Pons (tissue), 1 donor: ENCODE data around the gene CYP51A1.
A peak's percentile ranks its signal among the peaks of the same experiment; 100 is the strongest.
"Not testable (repeated sequence)": the region's sequence is repeated elsewhere in the genome, so short reads cannot be mapped to it uniquely, and the experiment has no call there.

Experiments used
- DNase-seq: peaks from one replicate; pipeline ENCODE4 v3.0.0-alpha.2; 2016; ENCODE audit warnings: low spot score

Gene CYP51A1

DNA sequence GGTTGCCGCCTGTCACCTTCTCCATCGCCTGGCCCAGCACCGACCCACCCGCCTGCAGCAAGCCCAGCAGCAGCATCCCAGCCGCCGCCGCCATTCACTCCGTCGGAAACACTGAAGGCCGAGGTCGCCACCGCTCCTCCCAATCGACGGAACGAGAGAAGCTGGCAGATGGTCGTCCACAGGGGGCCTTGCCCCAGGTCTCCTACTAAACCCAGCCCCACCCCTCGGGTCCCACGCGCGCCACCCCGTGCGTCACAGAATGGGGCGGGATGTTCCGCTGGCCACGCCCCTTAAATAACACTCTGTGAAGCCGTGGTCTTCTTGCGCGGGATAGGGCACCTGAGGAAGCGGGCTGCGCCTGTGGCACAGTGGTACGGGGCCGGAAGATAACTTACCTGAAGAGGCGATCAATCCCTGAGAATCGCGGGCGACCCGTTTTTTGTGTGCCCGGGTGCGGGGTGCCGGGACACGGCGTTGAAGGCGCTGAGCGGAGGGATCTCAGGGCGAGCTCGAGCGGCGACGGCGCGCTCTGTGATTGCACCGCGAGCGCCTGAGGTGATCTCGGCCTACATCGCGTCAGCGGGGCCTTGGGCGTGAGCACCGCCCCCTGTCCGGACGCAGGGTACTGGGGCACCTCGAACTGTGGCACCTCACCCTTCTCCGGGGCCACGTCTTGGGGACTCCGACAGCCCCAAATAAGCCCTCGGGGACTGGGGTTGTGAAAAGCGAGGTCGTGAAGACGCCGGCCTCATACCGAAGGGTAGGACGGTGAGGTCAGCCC, at the start of gene CYP51A1:
Gene CYP51A1 (minus strand): TSS at position 207 of the 781 bp plus-strand sequence. CDS start 113 bp downstream, at position 94.
- DNase-seq: peak; percentile 94

DNA sequence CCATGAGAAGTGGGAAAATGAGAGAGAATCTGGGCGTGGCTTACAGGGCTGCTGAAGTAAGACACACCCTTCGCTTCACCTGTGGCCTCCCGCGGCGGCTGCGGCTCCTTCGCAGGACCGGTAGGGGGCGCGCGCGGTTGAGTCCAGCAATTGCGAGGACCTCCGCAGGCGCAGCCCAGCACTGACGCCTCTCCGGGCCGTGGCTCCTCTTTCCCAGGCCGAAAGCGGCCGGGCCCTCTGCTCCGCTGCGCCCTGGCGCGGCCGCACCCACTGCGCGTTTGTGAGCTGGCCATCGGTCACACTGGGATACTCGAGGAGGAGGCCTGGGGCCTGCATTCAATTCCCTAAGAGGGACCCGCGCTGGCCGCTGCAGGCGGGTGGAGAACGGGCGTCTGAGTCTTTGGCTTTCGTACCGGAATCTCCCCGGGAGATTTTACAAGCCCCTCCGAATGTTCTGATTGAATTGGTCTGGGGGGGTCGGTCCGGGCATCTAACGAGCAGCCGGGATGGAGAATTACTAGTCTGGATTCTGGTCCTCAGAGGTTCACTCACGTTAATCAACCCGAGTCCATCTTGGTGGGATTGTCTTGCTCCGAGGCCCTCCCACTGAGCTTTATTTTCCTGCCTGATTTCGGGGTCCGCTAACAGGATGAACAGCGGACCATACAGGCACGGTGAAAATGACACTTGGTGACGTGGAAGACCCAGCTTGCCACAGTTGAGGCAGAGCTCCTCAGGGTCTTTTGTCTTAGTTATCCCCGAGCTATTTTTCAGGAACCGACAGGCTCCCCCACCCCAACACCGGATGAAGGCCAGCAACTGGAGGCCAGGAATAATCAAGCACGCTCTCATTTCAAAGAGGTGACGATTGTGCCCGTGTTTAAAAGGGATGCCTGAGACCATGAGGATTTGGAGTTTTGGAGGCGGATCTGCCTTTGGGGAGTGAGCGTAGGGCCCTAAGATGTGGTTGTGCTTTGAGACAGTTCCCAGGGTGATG, 44.9 kb upstream of the CYP51A1 start, which contains the start of gene LRRD1:
Gene LRRD1 (minus strand): TSS at position 215 of the 997 bp plus-strand sequence. CDS start 13,940 bp downstream, outside the sequence.
- DNase-seq: peak; percentile 78

DNA sequence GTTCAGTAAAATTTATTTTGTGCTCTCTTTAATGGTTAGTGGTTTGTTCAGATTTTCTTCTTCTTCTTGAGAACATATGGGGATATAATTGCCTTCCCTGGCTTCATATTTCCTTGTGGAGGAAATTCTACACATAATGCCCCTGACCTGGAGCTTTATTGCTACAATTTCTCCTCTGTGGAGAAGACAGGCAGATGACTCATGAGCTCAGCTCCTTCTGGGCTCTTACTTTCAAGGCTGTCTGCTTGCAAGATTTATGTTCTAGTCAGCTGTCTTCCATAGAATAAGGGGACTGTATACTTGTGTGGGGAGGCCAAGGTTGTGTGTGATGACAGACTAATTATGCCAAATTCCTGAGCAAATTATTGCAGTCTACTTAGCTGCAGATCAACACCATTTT, 43.1 kb upstream of the CYP51A1 start:
- DNase-seq: peak; percentile 35

DNA sequence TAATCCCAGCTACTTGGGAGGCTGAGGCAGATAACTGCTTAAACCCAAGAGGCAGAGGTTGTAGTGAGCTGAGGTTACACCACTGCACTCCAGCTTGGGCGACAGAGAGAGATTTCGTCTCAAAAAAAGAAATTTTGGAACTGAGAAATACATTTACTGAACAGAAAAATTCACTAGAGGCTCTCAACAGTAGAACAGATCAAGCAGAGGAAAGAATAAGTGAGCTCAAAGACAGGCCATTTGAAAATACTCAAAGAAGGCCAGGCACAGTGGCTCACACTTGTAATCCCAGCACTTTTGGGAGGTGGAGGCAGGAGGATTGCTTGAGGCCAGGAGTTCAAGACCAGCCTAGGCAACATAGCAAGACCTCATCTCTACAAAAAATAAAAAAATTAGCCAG, 35.3 kb upstream of the CYP51A1 start:
- not testable (repeated sequence) for DNase-seq

DNA sequence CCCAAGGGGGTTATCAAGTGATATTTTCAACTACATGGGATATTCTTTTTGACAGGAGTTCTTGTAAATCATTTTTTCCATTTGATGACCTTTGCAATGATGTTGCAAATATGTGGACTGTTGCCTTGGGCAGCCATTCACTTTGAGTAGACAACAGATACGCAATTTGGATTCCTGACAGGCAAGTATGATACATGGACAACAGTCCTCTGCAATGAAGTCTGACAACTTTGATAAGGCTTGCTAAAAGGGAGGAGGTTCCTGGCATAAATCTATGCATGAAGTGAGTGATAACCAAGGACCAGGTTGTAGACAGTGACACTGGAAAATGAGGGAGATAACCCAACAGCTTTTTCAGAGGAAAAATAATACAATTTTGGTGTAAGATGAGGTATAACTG, 27.0 kb upstream of the CYP51A1 start:
- no peak for DNase-seq

DNA sequence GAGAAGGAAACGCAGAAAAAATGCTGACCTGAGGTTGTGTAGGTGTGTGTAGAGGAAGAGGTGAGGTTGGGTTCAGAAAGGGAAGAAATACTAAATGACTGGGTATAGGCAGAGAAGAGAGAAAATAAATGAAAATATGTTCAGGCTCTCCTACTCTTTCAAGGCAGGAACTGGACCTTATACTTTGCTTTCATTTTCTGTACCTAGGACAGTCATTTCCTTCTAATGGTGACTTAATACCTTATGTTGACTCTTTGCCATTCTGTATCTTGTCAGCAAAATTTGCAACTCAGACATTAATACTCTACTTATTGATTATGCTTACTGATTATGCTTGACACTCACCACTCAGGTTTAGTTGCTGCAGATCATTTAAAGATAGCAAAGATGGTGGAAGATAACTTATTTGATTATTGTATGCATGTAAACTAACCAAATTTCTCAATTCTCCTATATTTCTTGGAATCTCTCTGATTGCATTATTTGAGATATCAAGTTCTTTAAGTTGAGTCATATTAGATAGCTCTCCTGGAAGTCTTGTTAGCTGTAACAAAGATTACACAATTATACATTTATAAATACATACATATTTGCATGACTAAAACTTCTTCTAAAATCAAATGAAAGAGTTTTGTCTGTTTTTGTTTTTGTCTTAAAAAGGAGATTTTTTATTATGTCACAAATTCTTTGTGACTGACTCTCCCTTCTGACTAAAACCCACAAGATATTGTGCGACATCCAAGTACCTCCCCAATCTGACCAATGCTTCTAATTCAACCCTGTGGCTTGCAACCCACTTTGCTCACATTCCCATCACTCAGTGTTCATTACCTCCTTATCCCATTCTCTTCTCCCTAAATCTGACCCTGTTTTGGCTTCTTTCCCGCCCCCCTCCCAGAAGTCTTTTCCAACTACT, 24.6 kb upstream of the CYP51A1 start:
- no peak for DNase-seq

DNA sequence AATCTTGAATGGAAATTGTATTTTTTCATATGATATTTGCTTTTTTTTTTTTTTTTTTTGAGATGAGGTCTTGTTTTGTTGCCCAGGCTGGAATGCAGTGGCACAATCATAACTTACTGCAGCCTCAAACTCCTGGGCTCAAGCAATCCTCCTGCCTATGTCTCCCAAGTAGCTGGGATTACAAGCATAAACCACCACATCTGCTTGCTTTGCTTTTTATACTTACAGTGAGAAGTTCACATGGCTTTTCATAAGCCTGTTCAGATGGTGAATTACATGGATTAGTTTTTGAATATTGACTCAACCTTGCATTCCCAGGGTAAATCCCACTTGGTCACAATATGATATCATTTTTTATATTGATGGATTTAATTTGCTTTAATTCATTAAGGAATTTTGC, 22.7 kb upstream of the CYP51A1 start:
- DNase-seq: no peak

DNA sequence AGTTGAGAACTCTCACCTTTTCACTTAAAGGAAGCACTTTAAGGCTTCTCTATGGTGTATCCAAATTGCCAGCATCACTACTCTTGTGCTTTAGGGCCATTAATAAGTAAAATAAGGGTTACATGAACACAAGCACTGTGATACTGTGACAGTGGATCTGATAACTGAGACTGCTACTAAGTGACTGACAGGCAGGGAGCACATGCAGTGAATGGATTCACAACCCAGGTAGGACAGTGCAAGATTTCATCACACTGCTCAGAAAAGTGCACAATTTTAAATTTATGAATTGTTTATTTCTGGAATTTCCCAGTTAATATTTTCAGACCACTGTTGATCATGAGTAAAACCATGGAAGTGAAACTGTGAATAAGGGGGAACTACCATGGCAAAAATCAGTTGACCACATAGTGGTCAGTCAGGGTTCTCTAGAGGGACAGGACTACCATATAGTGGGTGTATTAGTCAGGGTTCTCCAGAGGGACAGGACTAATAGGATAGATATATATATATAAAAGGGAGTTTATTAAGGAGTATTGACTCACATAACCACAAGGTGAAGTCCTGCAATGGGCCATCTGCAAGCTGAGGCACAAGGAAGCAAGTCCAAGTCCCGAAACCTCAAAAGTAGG, 20.9 kb upstream of the CYP51A1 start:
- DNase-seq: no peak

DNA sequence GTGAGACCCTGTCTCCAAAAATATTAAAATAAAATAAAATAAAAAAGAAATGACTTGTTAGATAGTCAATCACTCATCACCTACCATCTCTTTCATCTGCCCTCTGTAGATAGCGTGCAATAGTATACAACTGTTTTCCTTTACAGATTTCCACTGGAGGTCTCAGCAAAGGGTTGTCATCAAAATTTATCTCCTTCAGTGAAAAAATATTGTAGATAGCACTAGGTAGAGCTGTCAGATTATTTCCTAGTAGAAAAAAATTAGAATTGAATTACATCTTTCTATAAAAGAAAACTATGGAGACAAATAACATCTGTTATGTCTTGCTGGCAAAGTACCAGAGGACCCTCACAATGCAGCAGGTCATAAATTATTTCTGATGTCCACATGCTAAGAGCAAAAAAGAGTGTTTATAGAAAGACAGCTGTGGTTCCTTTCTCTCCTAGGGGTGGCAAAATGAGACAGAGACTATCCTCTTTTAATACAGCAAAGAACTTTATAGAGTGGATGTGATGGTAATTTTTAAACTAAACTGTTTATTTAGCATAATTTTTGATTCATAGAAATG, 16.3 kb upstream of the CYP51A1 start:
- no peak for DNase-seq

DNA sequence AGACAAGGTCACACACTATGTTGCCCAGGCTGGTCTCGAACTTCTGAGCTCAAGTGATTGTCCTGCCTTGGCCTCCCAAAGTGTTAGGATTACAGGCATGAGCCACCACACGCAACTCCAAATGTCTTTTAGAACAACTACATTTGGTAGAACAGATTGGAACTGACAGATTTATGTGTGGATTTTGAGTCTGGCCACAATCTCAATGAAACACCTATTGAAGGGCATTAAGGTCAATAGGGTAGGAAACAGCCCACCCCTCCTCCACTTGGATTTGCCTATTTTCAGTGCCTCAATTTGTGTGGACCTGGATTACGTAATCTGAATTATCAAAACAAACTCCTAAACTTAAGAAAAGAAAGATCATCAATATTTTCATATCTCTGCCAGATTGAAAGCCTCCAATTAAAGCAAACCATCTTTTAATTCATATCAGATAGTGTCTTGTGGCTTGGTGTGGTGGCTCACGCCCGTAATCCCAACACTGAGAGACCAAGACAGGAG, 15.5 kb upstream of the CYP51A1 start:
- DNase-seq: no peak

DNA sequence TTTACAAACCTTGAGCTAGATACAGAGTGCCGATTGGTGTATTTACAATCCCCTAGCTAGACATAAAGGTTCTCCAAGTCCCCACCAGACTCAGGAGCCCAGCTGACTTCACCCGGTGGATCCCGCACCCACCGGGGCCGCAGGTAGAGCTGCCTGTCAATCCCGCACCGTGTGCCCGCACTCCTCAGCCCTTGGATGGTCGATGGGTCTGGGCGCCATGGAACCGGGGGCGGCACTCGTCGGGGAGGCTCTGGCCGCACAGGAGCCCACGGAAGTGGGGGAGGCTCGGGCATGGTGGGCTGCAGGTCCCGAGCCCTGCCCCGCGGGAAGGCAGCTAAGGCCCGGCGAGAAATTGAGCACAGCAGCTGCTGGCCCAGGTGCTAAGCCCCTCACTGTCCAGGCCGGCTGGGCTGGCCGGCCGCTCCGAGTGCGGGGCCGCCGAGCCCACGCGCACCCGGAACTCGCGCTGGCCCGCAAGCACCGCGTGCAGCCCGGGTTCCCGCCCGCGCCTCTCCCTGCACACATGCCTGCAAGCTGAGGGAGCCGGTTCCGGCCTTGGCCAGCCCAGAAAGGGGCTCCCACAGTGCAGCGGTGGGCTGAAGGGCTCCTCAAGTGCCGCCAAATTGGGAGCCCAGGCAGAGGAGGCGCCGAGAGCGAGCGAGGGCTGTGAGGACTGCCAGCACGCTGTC, 9.1 kb upstream of the CYP51A1 start:
- not testable (repeated sequence) for DNase-seq

DNA sequence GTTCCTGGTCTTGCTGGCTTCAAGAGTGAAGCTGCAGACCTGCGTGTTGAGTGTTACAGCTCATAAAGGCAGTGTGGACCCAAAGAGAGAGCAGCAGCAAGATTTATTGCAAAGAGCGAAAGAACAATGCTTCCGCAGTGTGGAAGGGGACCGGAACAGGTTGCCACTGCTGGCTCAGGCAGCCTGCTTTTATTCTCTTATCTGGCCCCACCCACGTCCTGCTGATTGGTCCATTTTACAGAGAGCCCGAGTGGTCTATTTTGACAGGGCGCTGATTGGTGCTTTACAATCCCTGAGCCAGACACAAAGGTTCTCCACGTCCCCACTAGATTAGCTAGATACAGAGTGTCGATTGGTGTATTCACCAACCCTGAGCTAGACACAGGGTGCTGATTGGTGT, 8.5 kb upstream of the CYP51A1 start:
- not testable (repeated sequence) for DNase-seq

DNA sequence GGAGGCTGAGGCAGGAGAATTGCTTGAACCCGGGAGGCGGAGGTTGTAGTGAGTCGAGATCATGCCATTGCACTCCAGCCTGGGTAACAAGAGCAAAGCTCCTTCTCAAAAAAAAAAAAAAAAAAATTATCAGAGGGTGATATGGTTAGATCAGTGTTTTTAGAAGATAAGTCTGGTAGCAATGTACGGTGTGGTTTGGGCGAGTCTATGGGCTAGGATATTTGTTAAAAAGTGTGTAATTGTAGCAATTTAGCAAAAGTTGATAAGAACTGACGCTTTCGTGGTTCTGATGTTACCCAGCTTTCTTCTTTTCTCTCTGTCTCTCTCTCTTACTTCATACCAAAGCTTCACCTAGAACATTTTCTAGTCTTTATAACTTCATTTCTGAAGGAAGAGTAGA, 6.9 kb upstream of the CYP51A1 start:
- no peak for DNase-seq

DNA sequence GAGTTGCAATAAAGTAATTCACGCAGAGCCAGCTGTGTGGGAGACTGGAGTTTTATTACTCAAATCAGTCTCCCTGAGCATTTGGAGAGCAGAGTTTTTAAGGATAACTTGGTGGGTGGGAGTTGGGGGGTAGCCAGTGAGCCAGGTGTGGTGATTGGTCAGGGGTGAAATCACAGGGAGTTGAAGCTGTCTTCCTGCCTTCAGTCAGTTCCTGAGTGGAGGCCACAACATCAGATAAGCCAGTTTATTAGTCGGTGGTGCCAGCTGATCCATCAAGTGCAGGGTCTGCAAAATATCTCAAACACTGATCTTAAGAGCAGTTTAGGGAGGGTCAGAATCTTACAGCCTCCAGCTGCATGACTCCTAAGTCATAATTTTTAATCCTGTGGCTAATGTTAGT, 3.3 kb upstream of the CYP51A1 start:
- no peak for DNase-seq

DNA sequence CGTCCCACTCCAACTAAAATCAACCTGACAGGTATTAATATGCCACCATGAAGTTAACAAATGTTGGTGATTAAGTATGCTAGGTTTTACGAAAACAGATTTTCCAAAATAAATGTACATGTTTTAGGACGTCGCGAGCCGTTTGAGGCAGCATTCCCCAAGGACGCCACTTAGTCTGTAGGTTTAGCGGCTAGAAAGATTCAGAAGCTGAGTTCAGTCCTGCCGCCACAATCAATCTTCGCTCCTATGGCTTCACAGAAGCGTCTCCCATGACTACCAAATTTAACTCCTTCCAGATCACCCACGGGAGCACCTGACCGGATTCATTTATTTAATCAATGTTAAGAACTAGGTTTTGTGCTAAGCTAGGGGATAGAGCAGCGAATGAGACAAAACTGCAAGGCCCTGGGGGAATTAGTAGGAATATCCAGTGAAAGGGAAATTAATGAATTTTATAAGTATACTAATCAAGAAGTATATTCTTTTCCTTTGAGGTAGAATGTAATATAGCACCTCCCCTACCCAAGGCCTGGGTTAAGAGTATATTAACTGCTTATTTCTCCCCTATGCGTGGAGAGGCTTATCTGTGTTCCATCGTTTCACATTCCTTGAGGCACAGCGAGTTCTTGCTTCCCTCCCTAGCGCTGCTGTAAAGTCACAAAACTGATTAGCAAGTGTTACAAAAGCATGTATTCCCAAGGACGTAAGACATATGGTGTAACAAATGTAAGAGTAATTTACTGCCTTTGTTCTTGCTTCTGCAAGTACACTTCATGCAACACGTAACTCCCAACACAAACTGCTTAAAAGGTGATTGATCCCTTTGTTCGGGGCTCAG, 994 bp upstream of the CYP51A1 start:
- DNase-seq: peak; percentile 20

DNA sequence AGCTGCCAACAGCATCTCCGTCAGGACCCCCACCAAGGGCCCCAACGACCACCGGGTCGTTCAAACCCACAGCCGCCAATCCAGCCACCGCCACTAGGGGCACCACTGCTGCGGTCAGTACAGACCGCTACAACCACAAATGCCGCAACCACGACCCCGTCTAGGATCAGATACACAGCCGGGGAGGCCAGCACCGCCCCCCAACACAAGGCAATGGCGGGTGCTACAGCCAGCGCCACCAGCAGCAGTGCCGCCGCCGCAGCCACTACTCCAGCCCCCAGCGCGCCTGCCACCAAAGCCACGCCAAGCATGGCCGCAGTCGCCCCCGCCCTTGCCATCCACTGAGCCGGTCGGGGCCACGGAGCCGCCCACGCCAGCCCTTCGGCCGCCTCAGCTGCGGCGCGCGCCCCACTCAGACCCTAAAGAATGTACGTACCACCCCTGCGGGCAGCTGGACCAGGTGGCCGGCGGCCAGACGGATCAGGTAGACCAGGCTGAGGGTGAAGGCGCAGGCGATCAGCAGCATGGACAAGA, 473 bp downstream of the CYP51A1 start:
- DNase-seq: peak; percentile 58

DNA sequence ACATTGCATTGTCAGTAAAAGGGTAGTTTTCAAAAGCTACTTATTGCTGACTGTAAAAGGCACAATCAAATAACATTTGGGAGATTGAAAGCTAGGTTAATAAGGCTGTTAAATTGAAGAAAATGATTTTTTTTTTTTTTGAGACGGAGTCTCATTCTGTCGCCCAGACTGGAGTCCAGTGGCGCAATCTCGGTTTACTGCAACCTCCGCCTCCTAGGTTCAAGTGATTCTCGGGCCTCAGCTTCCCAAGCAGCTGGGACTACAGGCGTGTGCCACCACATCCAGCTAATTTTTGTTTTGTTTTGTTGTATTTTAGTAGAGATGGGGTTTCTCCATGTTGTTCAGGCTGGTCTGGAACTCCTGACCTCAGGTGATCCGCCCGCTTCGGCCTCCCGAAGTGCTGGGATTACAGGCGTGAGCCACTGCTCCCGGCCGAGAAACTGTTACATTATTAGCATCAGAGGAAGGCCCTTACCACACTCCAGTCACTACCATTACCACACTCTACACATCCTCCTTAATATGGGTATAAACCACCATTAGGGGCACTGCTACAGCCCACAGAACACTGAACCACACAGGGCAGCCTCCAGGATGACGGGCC, 1.0 kb downstream of the CYP51A1 start:
- no peak for DNase-seq

DNA sequence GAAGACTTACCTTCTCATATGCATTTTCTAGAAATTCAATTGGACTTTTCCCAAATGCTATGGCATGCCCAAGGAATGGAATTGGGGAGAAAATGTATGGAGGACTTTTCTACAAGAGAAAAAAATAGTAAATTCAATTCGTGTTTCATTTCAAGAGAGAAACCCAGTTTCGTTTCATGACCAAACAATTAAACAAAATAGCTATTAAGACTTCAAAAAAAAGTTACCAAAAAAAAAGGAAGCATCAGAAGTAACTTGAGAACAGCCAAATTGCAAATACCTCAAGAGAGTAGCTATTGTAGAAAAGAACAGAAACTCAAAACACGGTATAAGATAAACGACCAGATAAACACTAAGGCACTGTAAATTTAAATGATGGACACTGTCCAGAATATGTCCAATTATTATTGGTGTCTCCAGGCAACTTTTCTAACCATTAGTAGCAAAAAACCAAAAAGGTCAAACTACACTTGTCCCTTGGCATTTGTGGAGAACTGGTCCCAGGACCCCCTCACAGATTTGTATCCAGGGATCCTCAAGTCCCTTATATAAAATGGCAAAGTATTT, 2.4 kb downstream of the CYP51A1 start:
- DNase-seq: no peak
